Lower lobe of right lung (tissue), 2 donors: ENCODE measurements around the gene CLCN7. TPM values are rescaled to one million over a fixed set of nuclear protein-coding genes. Genes with fewer than 3 reads are reported as not detected.
A peak's percentile ranks its signal among the peaks of the same experiment; 100 is the strongest.

Experiments used
- ATAC-seq, 2 donors: fragments of 200-7000 bp; cut with Tn5 transposase; one replicate each; pipeline ENCODE4 v1.9.1; 2020 to 2022; ENCODE audit warnings: mild to moderate bottlenecking in 2 of 2, moderate library complexity in 2 of 2
- DNase-seq: peaks from one replicate; pipeline ENCODE4 v3.0.0-alpha.2; 2020
- H3K27ac ChIP-seq: fragments of 200-600 bp; one replicate; pipeline ENCODE4 v1.8.0; 2022
- H3K27me3 ChIP-seq: fragments of 200-600 bp; one replicate; pipeline ENCODE4 v1.8.0; 2022; ENCODE audit warnings: low read depth
- H3K36me3 ChIP-seq: fragments of 200-600 bp; one replicate; pipeline ENCODE4 v1.8.0; 2022; ENCODE audit warnings: mild to moderate bottlenecking
- H3K4me1 ChIP-seq: fragments of 200-600 bp; one replicate; pipeline ENCODE4 v1.8.0; 2022
- H3K4me3 ChIP-seq: fragments of 200-600 bp; one replicate; pipeline ENCODE4 v1.8.0; 2022; ENCODE audit warnings: mild to moderate bottlenecking
- H3K9me3 ChIP-seq: fragments of 200-600 bp; one replicate; pipeline ENCODE4 v1.8.0; 2022
- intact Hi-C: fragments of 100-400 bp; cut with DNase I; formaldehyde crosslinking; loops from one replicate; pipeline ENCODE4 v1.11.0; 2022
- long read RNA-seq: library from polyadenylated mRNA; unstranded; transcript quantifications from one replicate; pipeline ENCODE4 v2.0.0, GENCODE V29; 2021
- total RNA-seq: library from RNA; stranded (reverse); fragmentation: NEBNext Ultra II Directional; extraction: Animal tissue kit (Norgen Biotek cat#: 25700); gene quantifications from one replicate; pipeline ENCODE4 v1.2.1, GENCODE V29; 2021
- TF ChIP-seq, protein P1 (sequence below): fragments of 200-600 bp; IDR thresholded peaks from one replicate; pipeline ENCODE4 v1.8.0; 2022; ENCODE audit warnings: antibody characterized with exemption, mild to moderate bottlenecking
- donor health status: DM: no; HTN: yes; CAD: no; lungs with severe emphysema.

Gene CLCN7, protein sequence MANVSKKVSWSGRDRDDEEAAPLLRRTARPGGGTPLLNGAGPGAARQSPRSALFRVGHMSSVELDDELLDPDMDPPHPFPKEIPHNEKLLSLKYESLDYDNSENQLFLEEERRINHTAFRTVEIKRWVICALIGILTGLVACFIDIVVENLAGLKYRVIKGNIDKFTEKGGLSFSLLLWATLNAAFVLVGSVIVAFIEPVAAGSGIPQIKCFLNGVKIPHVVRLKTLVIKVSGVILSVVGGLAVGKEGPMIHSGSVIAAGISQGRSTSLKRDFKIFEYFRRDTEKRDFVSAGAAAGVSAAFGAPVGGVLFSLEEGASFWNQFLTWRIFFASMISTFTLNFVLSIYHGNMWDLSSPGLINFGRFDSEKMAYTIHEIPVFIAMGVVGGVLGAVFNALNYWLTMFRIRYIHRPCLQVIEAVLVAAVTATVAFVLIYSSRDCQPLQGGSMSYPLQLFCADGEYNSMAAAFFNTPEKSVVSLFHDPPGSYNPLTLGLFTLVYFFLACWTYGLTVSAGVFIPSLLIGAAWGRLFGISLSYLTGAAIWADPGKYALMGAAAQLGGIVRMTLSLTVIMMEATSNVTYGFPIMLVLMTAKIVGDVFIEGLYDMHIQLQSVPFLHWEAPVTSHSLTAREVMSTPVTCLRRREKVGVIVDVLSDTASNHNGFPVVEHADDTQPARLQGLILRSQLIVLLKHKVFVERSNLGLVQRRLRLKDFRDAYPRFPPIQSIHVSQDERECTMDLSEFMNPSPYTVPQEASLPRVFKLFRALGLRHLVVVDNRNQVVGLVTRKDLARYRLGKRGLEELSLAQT
- total RNA-seq: 146 TPM
- long read RNA-seq, full-length matches to known transcripts: 71 of 253 reads
- long read RNA-seq, partial matches to known transcripts: 118 of 253 reads
- long read RNA-seq, other reads (novel, unspliced or antisense): 64 of 253 reads

DNA sequence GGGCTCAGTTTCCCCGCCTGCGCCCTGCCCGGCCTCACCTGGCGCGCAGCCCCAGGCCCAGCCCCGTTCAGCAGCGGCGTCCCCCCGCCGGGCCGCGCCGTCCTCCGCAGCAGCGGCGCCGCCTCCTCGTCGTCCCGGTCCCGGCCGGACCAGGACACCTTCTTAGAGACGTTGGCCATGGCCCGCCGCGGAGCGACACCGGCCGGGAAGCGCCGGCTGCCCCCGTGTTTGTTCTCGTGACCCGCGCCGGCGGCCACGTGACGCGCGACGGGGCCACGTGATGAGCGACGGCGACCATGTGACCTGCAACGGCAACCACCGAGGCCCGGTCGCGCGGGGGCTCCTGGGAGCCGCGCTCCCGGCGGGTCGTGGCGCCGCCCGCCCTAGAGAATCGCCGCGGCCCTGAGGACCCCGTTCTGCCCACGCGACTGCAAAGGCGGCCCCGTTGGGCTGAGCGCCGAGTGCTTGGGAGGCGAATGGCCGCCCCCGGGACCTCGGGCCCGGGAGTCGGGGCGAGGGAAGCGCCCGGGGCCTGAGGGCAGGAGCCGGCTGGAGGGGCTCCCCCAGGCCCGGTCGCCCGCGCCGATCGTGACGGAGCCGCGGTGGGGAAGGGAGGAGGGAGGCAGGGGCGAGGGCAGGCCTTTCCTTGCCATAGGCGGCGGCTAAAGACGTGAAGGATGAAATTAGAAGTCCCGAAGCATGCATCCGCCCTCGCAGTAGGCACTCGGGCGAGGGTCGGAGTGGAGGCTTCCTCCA is at the start of gene CLCN7:
Gene CLCN7 (minus strand): TSS at position 233 of the 756 bp plus-strand sequence. CDS start 54 bp downstream, at position 179.
- intact Hi-C loops: no loop called here
- Histone ChIP-seq H3K27me3 (no peaks in the 10 kb centered on the region), H3K9me3 (no peaks in the 10 kb centered on the region), H3K36me3 (no peaks in the 10 kb centered on the region), H3K27ac (peak within 1 kb of the TSS; percentile 97), H3K4me1 (peaks cover 42% of the 10 kb centered on the region), H3K4me3 (peak within 1 kb of the TSS; percentile 90)
- DNase-seq (peak; percentile 95), ATAC-seq (peak; percentile 93 to 97)
- TF ChIP-seq, protein P1, sequence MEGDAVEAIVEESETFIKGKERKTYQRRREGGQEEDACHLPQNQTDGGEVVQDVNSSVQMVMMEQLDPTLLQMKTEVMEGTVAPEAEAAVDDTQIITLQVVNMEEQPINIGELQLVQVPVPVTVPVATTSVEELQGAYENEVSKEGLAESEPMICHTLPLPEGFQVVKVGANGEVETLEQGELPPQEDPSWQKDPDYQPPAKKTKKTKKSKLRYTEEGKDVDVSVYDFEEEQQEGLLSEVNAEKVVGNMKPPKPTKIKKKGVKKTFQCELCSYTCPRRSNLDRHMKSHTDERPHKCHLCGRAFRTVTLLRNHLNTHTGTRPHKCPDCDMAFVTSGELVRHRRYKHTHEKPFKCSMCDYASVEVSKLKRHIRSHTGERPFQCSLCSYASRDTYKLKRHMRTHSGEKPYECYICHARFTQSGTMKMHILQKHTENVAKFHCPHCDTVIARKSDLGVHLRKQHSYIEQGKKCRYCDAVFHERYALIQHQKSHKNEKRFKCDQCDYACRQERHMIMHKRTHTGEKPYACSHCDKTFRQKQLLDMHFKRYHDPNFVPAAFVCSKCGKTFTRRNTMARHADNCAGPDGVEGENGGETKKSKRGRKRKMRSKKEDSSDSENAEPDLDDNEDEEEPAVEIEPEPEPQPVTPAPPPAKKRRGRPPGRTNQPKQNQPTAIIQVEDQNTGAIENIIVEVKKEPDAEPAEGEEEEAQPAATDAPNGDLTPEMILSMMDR: no peak

DNA sequence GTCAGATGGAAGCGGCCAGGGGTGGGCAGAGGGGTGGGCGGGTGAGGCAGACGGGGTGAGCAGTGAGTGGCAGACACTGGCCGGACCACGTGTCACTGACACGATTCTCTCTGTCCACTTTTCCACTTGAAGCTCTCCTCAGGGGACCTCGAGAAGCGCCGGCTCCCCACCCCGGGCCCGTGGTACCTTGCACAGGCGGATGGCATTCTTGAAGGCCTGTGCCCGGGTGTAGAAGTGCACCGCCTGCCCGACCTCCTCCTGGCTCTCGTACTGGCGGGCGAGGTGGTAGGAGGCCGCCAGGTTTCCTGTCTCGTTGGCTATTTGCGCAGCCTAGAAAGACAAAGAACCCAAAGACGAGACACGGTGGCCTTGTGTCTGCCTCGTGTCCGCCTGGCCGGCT is 49.5 kb upstream of the CLCN7 start:
- Histone ChIP-seq H3K27me3 (no peaks in the 10 kb centered on the region), H3K4me1 (peaks cover 27% of the 10 kb centered on the region), H3K36me3 (peaks cover 47% of the 10 kb centered on the region), H3K9me3 (no peaks in the 10 kb centered on the region), H3K27ac (no peak overlapping the region), H3K4me3 (no peak overlapping the region)
- ATAC-seq: no peak
- intact Hi-C loops: no loop called here
- no peak for DNase-seq
- TF ChIP-seq, protein P1: no peak

DNA sequence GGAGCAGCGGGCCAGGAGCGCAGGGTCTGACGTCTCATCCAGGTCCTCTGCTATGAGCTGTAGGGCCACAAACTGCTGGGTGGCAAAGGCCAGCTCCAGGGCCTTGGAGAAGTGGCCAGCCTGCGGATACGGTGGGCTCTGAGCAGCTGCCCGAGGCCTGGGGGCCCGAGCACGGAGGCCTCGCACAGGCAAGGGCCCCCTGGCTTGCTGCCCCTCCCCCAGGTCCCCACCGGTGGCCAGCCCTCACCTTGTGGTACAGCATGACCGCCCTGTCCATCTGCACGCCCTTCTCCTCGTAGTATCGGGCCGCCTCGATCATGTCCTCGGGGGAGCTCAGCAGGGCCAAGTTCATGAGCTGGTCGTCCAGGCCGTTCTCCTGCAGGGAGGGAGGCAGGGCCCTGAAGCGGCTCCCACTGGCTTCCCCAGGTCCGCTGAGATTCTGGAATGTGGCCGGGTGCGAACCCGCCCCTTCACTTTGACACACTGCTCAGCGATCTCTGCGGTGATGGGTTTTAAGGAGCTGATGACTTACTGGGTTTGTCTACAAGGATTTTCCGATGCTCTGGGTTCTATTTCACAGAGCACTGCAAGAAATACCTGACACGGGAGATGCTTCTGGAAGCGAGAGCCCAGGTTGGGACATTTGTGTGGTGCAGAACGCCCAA is 48.9 kb upstream of the CLCN7 start:
- H3K9me3 ChIP-seq: no peaks in the 10 kb centered on the region
- no peak for DNase-seq
- no peak overlapping the region for H3K4me3 ChIP-seq
- no peak overlapping the region for H3K27ac ChIP-seq
- peaks cover 51% of the 10 kb centered on the region for H3K36me3 ChIP-seq
- H3K27me3 ChIP-seq: no peaks in the 10 kb centered on the region
- peaks cover 21% of the 10 kb centered on the region for H3K4me1 ChIP-seq
- intact Hi-C loops: no loop called here
- no peak for ATAC-seq
- TF ChIP-seq, protein P1: no peak

DNA sequence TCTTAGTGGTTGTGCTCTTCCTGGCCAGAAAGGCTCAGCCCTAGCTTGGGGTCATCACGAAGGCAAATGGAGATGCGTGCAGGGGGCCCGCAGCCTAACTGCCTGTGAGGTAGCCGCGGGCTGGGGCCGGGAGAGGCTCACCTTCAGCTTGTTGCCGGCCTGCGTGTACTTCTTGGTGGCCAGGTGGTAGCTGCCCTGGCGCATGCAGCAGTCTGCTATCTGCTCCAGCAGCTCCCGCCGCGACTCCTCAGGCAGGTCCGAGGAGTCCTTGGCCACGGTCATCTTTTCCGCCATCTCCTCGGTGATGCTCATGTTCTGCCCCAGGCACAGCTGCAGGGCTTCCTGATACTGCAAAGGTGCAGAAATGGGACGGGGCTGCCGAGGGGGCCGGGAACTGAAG is 45.6 kb upstream of the CLCN7 start:
- no peak overlapping the region for H3K4me3 ChIP-seq
- H3K4me1 ChIP-seq: no peaks in the 10 kb centered on the region
- no peak overlapping the region for H3K27ac ChIP-seq
- H3K36me3 ChIP-seq: peaks cover 61% of the 10 kb centered on the region
- TF ChIP-seq, protein P1: no peak
- no peaks in the 10 kb centered on the region for H3K27me3 ChIP-seq
- no peak for ATAC-seq
- no peaks in the 10 kb centered on the region for H3K9me3 ChIP-seq
- intact Hi-C loops: no loop called here
- DNase-seq: no peak
